Measurements from ENCODE around the gene LSM2. TPM values are rescaled to one million over a fixed set of nuclear protein-coding genes. Genes with fewer than 3 reads are reported as not detected.
A peak's percentile ranks its signal among the peaks of the same experiment; 100 is the strongest.

LSM2 gene
- total and polyA plus RNA-seq, 9 of the 15 experiments (the other 6 are each of a cell fraction or from before 2014, with no cell fraction given): 154 to 407 (median 223) TPM

GRCh38 chr6:31769684-31770371 is 36.9 kb downstream of the LSM2 start (continued):
- TF ChIP-seq ELK1 (CRISPR knock-in tag; IDR thresholded peaks at IDR 0.05): no peak
- no peak for TF ChIP-seq ZNF511 (CRISPR knock-in tag; IDR thresholded peaks at IDR 0.05)
- TF ChIP-seq ZNF212 (CRISPR knock-in tag; IDR thresholded peaks at IDR 0.05): no peak
- no peak for TF ChIP-seq RFX1 (IDR thresholded peaks at IDR 0.05)
- no peak for TF ChIP-seq HDAC6 (IDR thresholded peaks at IDR 0.05; ENCODE audit: low read depth, low read length)
- TF ChIP-seq IRF9 (tag; IDR thresholded peaks at IDR 0.05): no peak
- peak; percentile 73; the same call in 1 of the 2 replicates for TF ChIP-seq ETV5 (CRISPR knock-in tag; IDR thresholded peaks at IDR 0.05; ENCODE audit: low read depth)
- no peak for TF ChIP-seq PTTG1 (tag; IDR thresholded peaks at IDR 0.05; ENCODE audit: low read depth)
- TF ChIP-seq SAP30 (IDR thresholded peaks at IDR 0.05; ENCODE audit: borderline replicate concordance, insufficient read depth, low read depth, low read length, poor library complexity, severe bottlenecking): no peak
- TF ChIP-seq MBD2 (IDR thresholded peaks at IDR 0.05; ENCODE audit: borderline replicate concordance, low read depth): no peak
- no peak for TF ChIP-seq CBFA2T2 (conservative IDR thresholded peaks at IDR 0.05)
- TF ChIP-seq ZNF830 (CRISPR knock-in tag; IDR thresholded peaks at IDR 0.05): no peak
- no peak for TF ChIP-seq ZFPM2 (CRISPR knock-in tag; IDR thresholded peaks at IDR 0.05)
- peak in 1 of 2 experiments; percentile 95; a peak in 2 of 4 replicates for TF ChIP-seq RCOR1 (IDR thresholded peaks at IDR 0.05; ENCODE audit: borderline replicate concordance in 1 of 2, low read depth in 2 of 2, low read length in 2 of 2)
- TF ChIP-seq ATF7 (IDR thresholded peaks at IDR 0.05): peak; percentile 67
- 0 out of 2 replicates have a peak, but pooled peaks have one; percentile 40 for TF ChIP-seq MEF2D (tag; conservative IDR thresholded peaks at IDR 0.05; ENCODE audit: low read depth)
- TF ChIP-seq NR4A1 (CRISPR knock-in tag; IDR thresholded peaks at IDR 0.05): peak; percentile 93; the same call in 1 of the 2 replicates
- TF ChIP-seq NR4A1 (tag; IDR thresholded peaks at IDR 0.05): 0 out of 2 replicates have a peak, but pooled peaks have one; percentile 30
- 0 out of 4 replicates have a peak, but pooled peaks of 1 of the 2 experiments have one; percentile 57 for TF ChIP-seq BCLAF1 (IDR thresholded peaks at IDR 0.05; ENCODE audit: borderline replicate concordance in 1 of 2, control insufficient read depth in 1 of 2, low read depth in 2 of 2, low read length in 1 of 2)
- no peak for TF ChIP-seq PPARD (CRISPR knock-in tag; IDR thresholded peaks at IDR 0.05)
- peak; percentile 65; the same call in 1 of the 2 replicates for TF ChIP-seq ZBTB9 (CRISPR knock-in tag; IDR thresholded peaks at IDR 0.05)
